Immature natural killer cell (primary cell): Measurements from ENCODE around the gene GAD2. TPM values are rescaled to one million over a fixed set of nuclear protein-coding genes. Genes with fewer than 3 reads are reported as not detected.
"Not testable (repeated sequence)": the region's sequence is repeated elsewhere in the genome, so short reads cannot be mapped to it uniquely, and the experiment has no call there.

ENCODE experiments used
- DNase-seq, 3 donors: peaks; one replicate each; pipeline ENCODE4 v3.0.0; 2022; ENCODE audit warnings: mixed read lengths in 1 of 3
- H3K27ac Mint-ChIP-seq, 6 donors: one replicate each; pipeline ENCODE4 v1.8.0; 2020; ENCODE audit warnings: mixed read lengths in 6 of 6, mild to moderate bottlenecking in 5 of 6, inconsistent platforms in 4 of 6, moderate library complexity in 3 of 6
- H3K27me3 Mint-ChIP-seq, 3 donors: one replicate each; pipeline ENCODE4 v1.8.0; 2020 to 2021; ENCODE audit warnings: low read depth in 3 of 3, mild to moderate bottlenecking in 3 of 3, mixed read lengths in 3 of 3, moderate library complexity in 3 of 3, inconsistent platforms in 1 of 3
- H3K36me3 Mint-ChIP-seq, 3 donors: one replicate each; pipeline ENCODE4 v1.8.0; 2020; ENCODE audit warnings: mixed read lengths in 3 of 3, inconsistent platforms in 2 of 3, mild to moderate bottlenecking in 2 of 3
- H3K4me1 Mint-ChIP-seq, 2 donors: one replicate each; pipeline ENCODE4 v1.8.0; 2020; ENCODE audit warnings: inconsistent platforms in 2 of 2, mild to moderate bottlenecking in 2 of 2, mixed read lengths in 2 of 2, moderate library complexity in 1 of 2
- H3K4me3 Mint-ChIP-seq, 5 donors: one replicate each; pipeline ENCODE4 v1.8.0; 2020; ENCODE audit warnings: mild to moderate bottlenecking in 5 of 5, mixed read lengths in 5 of 5, inconsistent platforms in 3 of 5, moderate library complexity in 3 of 5
- H3K9me3 Mint-ChIP-seq, 6 donors: one replicate each; pipeline ENCODE4 v1.8.0; 2020; ENCODE audit warnings: mild to moderate bottlenecking in 6 of 6, mixed read lengths in 6 of 6, inconsistent platforms in 4 of 6, moderate library complexity in 3 of 6
- polyA plus RNA-seq, 3 donors: library from polyadenylated mRNA; unstranded; fragments of 300-500 nt; fragmentation: Illumina TruSeq; gene quantifications; one replicate each; pipeline ENCODE4 v1.2.3, GENCODE V29; 2021

The GAD2 gene
- polyA plus RNA-seq, 3 donors from 2014 or later = not detected

GRCh38 chr10:26348821-26349417 is 132.3 kb downstream of the GAD2 start:
- H3K4me1 Mint-ChIP-seq, H3K27ac Mint-ChIP-seq, DNase-seq, H3K27me3 Mint-ChIP-seq, H3K4me3 Mint-ChIP-seq, H3K9me3 Mint-ChIP-seq, H3K36me3 Mint-ChIP-seq: not testable (repeated sequence)

Other genes starting within 250 kb of the GAD2 start
- 10 to 100 TPM; 22.0 to 83.5 (median 29.8) TPM for gene APBB1IP, start 221.6 kb downstream of the GAD2 start, polyA plus RNA-seq